Dermis microvascular lymphatic vessel endothelial cell (primary cell): ENCODE measurements around the gene GTPBP10. TPM values are rescaled to one million over a fixed set of nuclear protein-coding genes. Genes with fewer than 3 reads are reported as not detected.

Experiments used
- DNase-seq, 2 donors: peaks; one replicate each; pipeline versions ENCODE4 v3.0.0 to v3.0.0-alpha.2; 2010; ENCODE audit warnings: low read depth in 2 of 2
- total RNA-seq: library from RNA; depleted of rRNA; stranded (reverse); fragments of >200 nt; gene quantifications from 2 replicates; pipeline ENCODE4 v1.2.1, GENCODE V29; 2014

The GTPBP10 gene
- total RNA-seq, 1 donor from 2014 or later, result 4.7 TPM

GRCh38 chr7:90430614-90431460 lies 84.3 kb downstream of the GTPBP10 start:
- no peak for DNase-seq

- DNase-seq, result no peak
Observed at GRCh38 chr7:90432752-90433151, 86.2 kb downstream of the GTPBP10 start.

DNA sequence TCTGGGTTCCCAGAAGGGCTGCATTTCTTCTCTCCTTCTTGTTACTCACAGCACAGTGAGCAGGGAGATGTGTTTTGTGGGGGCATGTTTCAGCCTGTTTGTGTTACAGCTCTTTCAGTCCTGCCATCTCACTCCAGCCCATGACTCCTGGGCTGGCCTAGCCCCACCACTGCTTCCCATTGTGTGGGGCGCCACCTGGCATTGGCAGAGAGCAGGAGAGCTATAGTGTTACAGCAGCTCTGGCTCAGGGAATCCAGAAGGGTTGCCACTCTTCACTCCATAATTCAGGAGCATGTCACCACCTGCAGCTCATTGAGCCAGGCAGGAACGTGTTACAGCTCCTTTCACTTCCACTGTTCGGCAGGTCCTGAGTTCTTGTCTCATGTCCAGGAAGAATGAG lies 86.7 kb downstream of the GTPBP10 start:
- no peak for DNase-seq

Other genes with a start within 250 kb of the GTPBP10 start
- 1.4 and 9.4 TPM in 2 replicates for gene STEAP1, start 192.2 kb upstream of the GTPBP10 start, total RNA-seq
- gene STEAP2, start 135.0 kb upstream of the GTPBP10 start, total RNA-seq, result 0.13 and 0.64 TPM in 2 replicates
- gene CFAP69, start 101.5 kb upstream of the GTPBP10 start, total RNA-seq, result 0.63 and 0.90 TPM in 2 replicates
- gene FAM237B, start 25.4 kb upstream of the GTPBP10 start, total RNA-seq, result not detected in 2 replicates
- 11.0 and 15.4 TPM in 2 replicates for gene CLDN12, start 56.7 kb downstream of the GTPBP10 start, total RNA-seq
- not detected in 2 replicates for gene PTTG1IP2, start 122.9 kb downstream of the GTPBP10 start, total RNA-seq
- 0.89 and 1.2 TPM in 2 replicates for gene CDK14, start 249.6 kb downstream of the GTPBP10 start, total RNA-seq